ENCODE data around the gene OAS2. TPM values are rescaled to one million over a fixed set of nuclear protein-coding genes. Genes with fewer than 3 reads are reported as not detected.

Gene OAS2
- total RNA-seq, 1 donor from 2014 or later: 0.41 TPM

GRCh38 chr12:112977139-112977538 lies 1.2 kb upstream of the OAS2 start:
- no peak for TF ChIP-seq CTCF (IDR thresholded peaks at IDR 0.05; ENCODE audit: unreplicated experiment)
- H3K27me3 Mint-ChIP-seq (ENCODE audit: unreplicated experiment): no peaks in the 10 kb centered on the region
- no peak for DNase-seq (ENCODE audit: low spot score)
- no peak overlapping the region for H3K4me3 Mint-ChIP-seq (ENCODE audit: unreplicated experiment)
- no peak overlapping the region for H3K27ac Mint-ChIP-seq (ENCODE audit: unreplicated experiment)
- no peaks in the 10 kb centered on the region for H3K36me3 Mint-ChIP-seq (ENCODE audit: low read depth, unreplicated experiment)
- H3K9me3 Mint-ChIP-seq (ENCODE audit: unreplicated experiment): no peaks in the 10 kb centered on the region
- peaks cover 2% of the 10 kb centered on the region for H3K4me1 Mint-ChIP-seq (ENCODE audit: unreplicated experiment)

- no peak overlapping the region for H3K27ac Mint-ChIP-seq (ENCODE audit: unreplicated experiment)
- no peak for DNase-seq (ENCODE audit: low spot score)
- H3K4me1 Mint-ChIP-seq (ENCODE audit: unreplicated experiment): no peaks in the 10 kb centered on the region
- H3K27me3 Mint-ChIP-seq (ENCODE audit: unreplicated experiment): no peaks in the 10 kb centered on the region
- no peak overlapping the region for H3K4me3 Mint-ChIP-seq (ENCODE audit: unreplicated experiment)
- no peak for TF ChIP-seq CTCF (IDR thresholded peaks at IDR 0.05; ENCODE audit: unreplicated experiment)
- no peaks in the 10 kb centered on the region for H3K9me3 Mint-ChIP-seq (ENCODE audit: unreplicated experiment)
- no peaks in the 10 kb centered on the region for H3K36me3 Mint-ChIP-seq (ENCODE audit: low read depth, unreplicated experiment)
Observed at GRCh38 chr12:112977641-112978040, 678 bp upstream of the OAS2 start.

GRCh38 chr12:112979041-112979680 lies 842 bp downstream of the OAS2 start:
- no peak overlapping the region for H3K27ac Mint-ChIP-seq (ENCODE audit: unreplicated experiment)
- no peak for TF ChIP-seq CTCF (IDR thresholded peaks at IDR 0.05; ENCODE audit: unreplicated experiment)
- no peaks in the 10 kb centered on the region for H3K4me1 Mint-ChIP-seq (ENCODE audit: unreplicated experiment)
- H3K27me3 Mint-ChIP-seq (ENCODE audit: unreplicated experiment): no peaks in the 10 kb centered on the region
- H3K9me3 Mint-ChIP-seq (ENCODE audit: unreplicated experiment): no peaks in the 10 kb centered on the region
- H3K4me3 Mint-ChIP-seq (ENCODE audit: unreplicated experiment): no peak overlapping the region
- no peaks in the 10 kb centered on the region for H3K36me3 Mint-ChIP-seq (ENCODE audit: low read depth, unreplicated experiment)
- no peak for DNase-seq (ENCODE audit: low spot score)

- H3K9me3 Mint-ChIP-seq (ENCODE audit: unreplicated experiment): no peaks in the 10 kb centered on the region
- no peaks in the 10 kb centered on the region for H3K27me3 Mint-ChIP-seq (ENCODE audit: unreplicated experiment)
- H3K4me3 Mint-ChIP-seq (ENCODE audit: unreplicated experiment): no peak overlapping the region
- H3K4me1 Mint-ChIP-seq (ENCODE audit: unreplicated experiment): no peaks in the 10 kb centered on the region
- DNase-seq (ENCODE audit: low spot score): no peak
- H3K27ac Mint-ChIP-seq (ENCODE audit: unreplicated experiment): no peak overlapping the region
- TF ChIP-seq CTCF (IDR thresholded peaks at IDR 0.05; ENCODE audit: unreplicated experiment): no peak
- H3K36me3 Mint-ChIP-seq (ENCODE audit: low read depth, unreplicated experiment): no peaks in the 10 kb centered on the region
Observed at GRCh38 chr12:112980491-112981158, 2.3 kb downstream of the OAS2 start.

GRCh38 chr12:112985642-112986290 lies 7.4 kb downstream of the OAS2 start:
- H3K4me1 Mint-ChIP-seq (ENCODE audit: unreplicated experiment): no peaks in the 10 kb centered on the region
- no peak for TF ChIP-seq CTCF (IDR thresholded peaks at IDR 0.05; ENCODE audit: unreplicated experiment)
- no peaks in the 10 kb centered on the region for H3K36me3 Mint-ChIP-seq (ENCODE audit: low read depth, unreplicated experiment)
- no peak for DNase-seq (ENCODE audit: low spot score)
- H3K9me3 Mint-ChIP-seq (ENCODE audit: unreplicated experiment): no peaks in the 10 kb centered on the region
- no peak overlapping the region for H3K27ac Mint-ChIP-seq (ENCODE audit: unreplicated experiment)
- H3K27me3 Mint-ChIP-seq (ENCODE audit: unreplicated experiment): no peaks in the 10 kb centered on the region
- no peak overlapping the region for H3K4me3 Mint-ChIP-seq (ENCODE audit: unreplicated experiment)

Data from endothelial cell (in vitro differentiated cells).